VCaP (cell line): ENCODE results near the gene RNPEPL1.
"Not testable (repeated sequence)": the region's sequence is repeated elsewhere in the genome, so short reads cannot be mapped to it uniquely, and the experiment has no call there.

Experiments used
- H3K27ac ChIP-seq: fragments of 450-650 bp; 2 replicates; pipeline ENCODE4 v1.5.1; 2017
- CTCF ChIP-seq: fragments of 450-650 bp; conservative IDR thresholded peaks from 2 replicates; pipeline ENCODE4 v1.5.1; 2017; ENCODE audit warnings: mild to moderate bottlenecking, moderate library complexity

Gene RNPEPL1

GRCh38 chr2:240611601-240612210 lies 43.4 kb downstream of the RNPEPL1 start:
- TF ChIP-seq CTCF, result no peak
- no peak overlapping the region for H3K27ac ChIP-seq

GRCh38 chr2:240613781-240614180 lies 45.5 kb downstream of the RNPEPL1 start:
- no peak overlapping the region for H3K27ac ChIP-seq
- TF ChIP-seq CTCF, result no peak

GRCh38 chr2:240614391-240614790 lies 46.1 kb downstream of the RNPEPL1 start:
- TF ChIP-seq CTCF, result no peak
- H3K27ac ChIP-seq, result no peak overlapping the region

GRCh38 chr2:240615396-240615795 lies 47.1 kb downstream of the RNPEPL1 start:
- TF ChIP-seq CTCF, result no peak
- peak overlapping the region; percentile 56 for H3K27ac ChIP-seq

GRCh38 chr2:240615820-240616547 lies 47.7 kb downstream of the RNPEPL1 start:
- H3K27ac ChIP-seq, result peak overlapping the region; percentile 56
- TF ChIP-seq CTCF, result no peak

- H3K27ac ChIP-seq, result not testable (repeated sequence)
These were observed 48.8 kb downstream of the RNPEPL1 start for GRCh38 chr2:240616860-240617666.

GRCh38 chr2:240618776-240619175 lies 50.5 kb downstream of the RNPEPL1 start:
- no peak for TF ChIP-seq CTCF
- no peak overlapping the region for H3K27ac ChIP-seq
